ENCODE results near the gene ATP2B2.

The ATP2B2 gene

GRCh38 chr3:10426346-10427220, 78.8 kb downstream of the ATP2B2 start:
- no peak for TF ChIP-seq ZNF274 (IDR thresholded peaks at IDR 0.05; ENCODE audit: low read depth, low read length)

GRCh38 chr3:10423171-10423882, 82.1 kb downstream of the ATP2B2 start:
- no peak for TF ChIP-seq ZNF274 (IDR thresholded peaks at IDR 0.05; ENCODE audit: low read depth, low read length)
- no peak overlapping the region for H3K4me3 ChIP-seq (ENCODE audit: low read length)

More at GRCh38 chr3:10426346-10427220, 78.8 kb downstream of the ATP2B2 start:
- H3K4me3 ChIP-seq (ENCODE audit: low read length): no peak overlapping the region

DNA sequence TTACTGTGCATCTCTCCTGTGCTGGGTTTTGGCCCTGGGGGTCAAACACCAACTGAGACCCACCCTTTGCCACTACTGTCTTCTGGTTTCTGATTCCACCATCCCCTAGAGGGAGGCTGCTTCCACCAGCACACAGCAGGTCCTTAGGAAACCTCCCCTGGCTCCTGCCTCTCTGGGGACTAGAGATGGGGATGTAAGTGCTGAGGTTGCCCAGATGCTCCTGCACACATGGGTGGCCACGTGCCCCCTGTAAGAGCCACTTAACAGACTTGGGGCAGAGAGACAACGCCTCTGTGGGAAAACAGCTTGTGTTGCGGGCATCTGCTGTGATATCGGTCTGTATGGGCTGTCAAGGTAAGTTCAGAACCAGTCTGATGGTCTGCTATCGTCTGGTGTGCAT, 83.4 kb downstream of the ATP2B2 start:
- TF ChIP-seq ZNF274 (IDR thresholded peaks at IDR 0.05; ENCODE audit: low read depth, low read length): no peak
- no peak overlapping the region for H3K4me3 ChIP-seq (ENCODE audit: low read length)

DNA sequence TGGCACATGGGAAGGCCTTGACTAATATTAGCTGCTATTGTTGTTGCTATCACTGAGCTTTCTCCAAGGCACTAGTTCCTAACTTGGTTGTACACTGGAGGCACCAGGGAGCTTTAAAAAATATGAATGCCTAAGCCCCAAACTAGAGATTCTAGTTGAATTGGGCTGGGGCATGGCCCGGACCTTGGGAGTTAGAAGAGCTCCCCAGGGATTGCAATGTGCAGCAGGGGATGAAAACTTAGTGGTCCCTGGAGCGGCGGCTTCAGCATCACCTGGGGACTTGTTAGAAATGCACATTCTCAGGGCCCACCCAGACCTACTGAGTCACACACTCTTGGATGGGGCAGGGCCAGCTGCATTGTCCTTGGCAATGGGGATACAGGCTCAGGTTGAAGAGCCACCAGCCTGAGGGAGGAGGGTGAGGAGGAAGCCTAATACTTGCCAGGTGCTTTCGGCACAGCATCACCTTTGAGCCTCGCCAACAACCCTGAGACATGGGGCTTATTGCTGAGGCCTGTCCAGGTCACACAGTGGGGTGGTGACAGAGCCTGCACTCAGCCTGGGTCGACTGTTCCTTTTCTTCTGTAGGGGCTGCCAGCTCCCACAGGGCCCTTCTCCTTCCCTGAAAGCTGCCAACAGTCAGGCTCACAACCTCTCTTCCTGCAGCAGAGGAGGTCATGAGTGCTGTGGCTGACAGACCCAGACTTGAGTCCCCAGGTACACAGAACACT, 84.5 kb downstream of the ATP2B2 start:
- H3K4me3 ChIP-seq (ENCODE audit: low read length): no peak overlapping the region
- TF ChIP-seq ZNF274 (IDR thresholded peaks at IDR 0.05; ENCODE audit: low read depth, low read length): no peak

- H3K4me3 ChIP-seq (ENCODE audit: low read length): no peak overlapping the region
- no peak for TF ChIP-seq ZNF274 (IDR thresholded peaks at IDR 0.05; ENCODE audit: low read depth, low read length)
Observed at GRCh38 chr3:10419637-10420232, 85.7 kb downstream of the ATP2B2 start.

DNA sequence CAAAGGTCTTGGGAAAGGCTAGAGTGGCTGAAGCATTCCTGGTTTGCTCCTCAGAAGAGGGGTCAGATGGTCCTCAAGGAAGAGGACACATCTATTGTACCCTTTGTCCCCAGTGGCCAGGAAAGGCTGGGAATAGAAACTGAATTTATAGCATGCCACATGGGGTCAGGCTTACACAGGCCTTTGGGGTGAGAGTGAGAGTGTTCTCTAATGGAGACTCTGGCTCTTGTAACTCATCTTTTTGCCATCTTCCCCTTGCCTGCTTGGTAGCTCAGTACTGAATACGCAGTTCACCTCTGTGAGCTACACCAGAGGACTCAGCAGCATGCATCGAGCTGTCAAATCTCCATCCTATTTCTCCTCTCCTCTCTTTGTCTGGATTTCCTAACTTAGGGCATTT, 87.5 kb downstream of the ATP2B2 start:
- no peak for TF ChIP-seq ZNF274 (IDR thresholded peaks at IDR 0.05; ENCODE audit: low read depth, low read length)
- H3K4me3 ChIP-seq (ENCODE audit: low read length): no peak overlapping the region

- no peak overlapping the region for H3K4me3 ChIP-seq (ENCODE audit: low read length)
- no peak for TF ChIP-seq ZNF274 (IDR thresholded peaks at IDR 0.05; ENCODE audit: low read depth, low read length)
Observed at GRCh38 chr3:10416730-10417300, 88.6 kb downstream of the ATP2B2 start.

- H3K4me3 ChIP-seq (ENCODE audit: low read length): no peak overlapping the region
- no peak for TF ChIP-seq ZNF274 (IDR thresholded peaks at IDR 0.05; ENCODE audit: low read depth, low read length)
Observed at GRCh38 chr3:10413041-10413440, 92.3 kb downstream of the ATP2B2 start.

GRCh38 chr3:10411598-10412332, 93.6 kb downstream of the ATP2B2 start:
- no peak overlapping the region for H3K4me3 ChIP-seq (ENCODE audit: low read length)
- TF ChIP-seq ZNF274 (IDR thresholded peaks at IDR 0.05; ENCODE audit: low read depth, low read length): no peak

- no peak overlapping the region for H3K4me3 ChIP-seq (ENCODE audit: low read length)
- no peak for TF ChIP-seq ZNF274 (IDR thresholded peaks at IDR 0.05; ENCODE audit: low read depth, low read length)
Observed at GRCh38 chr3:10410383-10411002, 94.9 kb downstream of the ATP2B2 start.

DNA sequence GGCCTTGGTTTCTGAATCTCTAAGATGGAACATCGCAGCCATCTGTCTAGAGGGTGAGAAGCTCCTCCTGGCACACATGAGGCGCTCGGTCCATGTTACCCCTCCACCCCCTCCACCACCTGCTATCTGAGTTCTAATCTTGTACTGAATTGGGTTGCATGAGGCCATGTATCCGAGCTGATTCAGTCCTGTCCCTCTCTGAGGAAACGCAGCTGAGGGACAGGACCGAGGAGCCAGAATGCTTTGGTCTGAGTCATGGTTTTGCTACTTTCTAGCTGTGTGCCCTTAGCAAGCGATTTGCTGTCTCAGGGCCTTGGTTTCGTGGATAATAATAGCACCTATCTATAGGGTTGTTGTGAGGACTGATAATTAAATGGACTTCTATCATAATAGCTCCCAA, 96.7 kb downstream of the ATP2B2 start:
- no peak for TF ChIP-seq ZNF274 (IDR thresholded peaks at IDR 0.05; ENCODE audit: low read depth, low read length)
- no peak overlapping the region for H3K4me3 ChIP-seq (ENCODE audit: low read length)

DNA sequence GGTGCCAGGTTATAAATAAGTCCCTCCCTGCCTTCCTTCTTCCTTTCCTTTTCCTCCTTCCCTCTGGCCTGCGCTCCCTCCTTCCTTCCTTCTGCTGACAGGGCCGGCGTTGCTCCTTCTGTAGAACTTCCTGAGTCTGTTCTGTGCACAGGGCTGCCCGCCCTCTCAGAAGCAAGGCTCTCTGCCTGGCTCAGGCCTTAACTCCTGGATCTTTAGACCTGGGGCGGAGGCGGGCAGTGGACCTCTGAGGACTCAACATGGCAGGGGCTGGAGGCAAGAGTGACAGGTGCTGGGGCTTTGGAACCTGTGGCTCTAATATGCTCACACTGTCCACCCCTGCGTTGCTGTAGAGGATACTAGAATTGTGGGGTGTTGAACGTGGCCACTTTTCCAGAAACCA, 98.0 kb downstream of the ATP2B2 start:
- no peak overlapping the region for H3K4me3 ChIP-seq (ENCODE audit: low read length)
- no peak for TF ChIP-seq ZNF274 (IDR thresholded peaks at IDR 0.05; ENCODE audit: low read depth, low read length)

- TF ChIP-seq ZNF274 (IDR thresholded peaks at IDR 0.05; ENCODE audit: low read depth, low read length): no peak
- H3K4me3 ChIP-seq (ENCODE audit: low read length): no peak overlapping the region
Observed at GRCh38 chr3:10406414-10406813, 99.0 kb downstream of the ATP2B2 start.
